WTC11 (cell line): Measurements from ENCODE around the gene FOXE1. TPM values are rescaled to one million over a fixed set of nuclear protein-coding genes. Genes with fewer than 3 reads are reported as not detected.

ENCODE experiments used
- ATAC-seq: fragments of 200-7000 bp; cut with Tn5 transposase; 2 replicates; pipeline ENCODE4 v1.10.0; 2021; ENCODE audit warnings: mild to moderate bottlenecking, moderate library complexity
- CTCF ChIA-PET: fragments of 300-600 bp; sonication (Branson Sonifier 250); formaldehyde crosslinking; loops from one replicate; lab custom pipeline; 2021; ENCODE audit warnings: antibody characterized with exemption; lab: Charles Lee
- POLR2A ChIA-PET: fragments of 350-600 bp; sonication (Branson Sonifier 250); formaldehyde crosslinking; loops from one replicate; lab custom pipeline; 2021; ENCODE audit warnings: antibody characterized with exemption; lab: Charles Lee
- DNase-seq: peaks from one replicate; pipeline ENCODE4 v3.0.0; 2021; ENCODE audit warnings: low spot score
- H3K27ac Mint-ChIP-seq: 2 replicates; pipeline ENCODE4 v1.8.0; 2021; ENCODE audit warnings: mixed read lengths
- H3K27me3 Mint-ChIP-seq: 2 replicates; pipeline ENCODE4 v1.8.0; 2021; ENCODE audit warnings: low read depth, mild to moderate bottlenecking, moderate library complexity, mixed read lengths
- H3K36me3 Mint-ChIP-seq: 2 replicates; pipeline ENCODE4 v1.8.0; 2021; ENCODE audit warnings: mixed read lengths
- H3K4me1 Mint-ChIP-seq: 2 replicates; pipeline ENCODE4 v1.8.0; 2022; ENCODE audit warnings: mixed read lengths
- H3K4me3 Mint-ChIP-seq: 2 replicates; pipeline ENCODE4 v1.8.0; 2021; ENCODE audit warnings: mild to moderate bottlenecking, moderate library complexity, mixed read lengths
- H3K9me3 Mint-ChIP-seq: 2 replicates; pipeline ENCODE4 v1.8.0; 2021; ENCODE audit warnings: mixed read lengths
- CBFB ChIP-seq: sonication (generic); formaldehyde crosslinking; IDR thresholded peaks from 2 replicates; pipeline ENCODE4 v1.8.1; 2022; ENCODE audit warnings: mild to moderate bottlenecking, low read depth, missing genetic modification reagents
- CREB1 ChIP-seq: sonication (generic); formaldehyde crosslinking; IDR thresholded peaks from 2 replicates; pipeline ENCODE4 v1.8.0; 2023; ENCODE audit warnings: mild to moderate bottlenecking, missing genetic modification reagents
- ELF4 ChIP-seq: sonication (generic); formaldehyde crosslinking; IDR thresholded peaks from 2 replicates; pipeline ENCODE4 v1.8.1; 2022; ENCODE audit warnings: low read depth, mild to moderate bottlenecking, moderate library complexity, missing genetic modification reagents
- EMX1 ChIP-seq: fragments of 250-450 bp; sonication (Bioruptor Pico); IDR thresholded peaks from 2 replicates; pipeline ENCODE4 v1.8.0; 2021; ENCODE audit warnings: mild to moderate bottlenecking
- ETV6 ChIP-seq: sonication (generic); formaldehyde crosslinking; IDR thresholded peaks from 2 replicates; pipeline ENCODE4 v1.8.1; 2022; ENCODE audit warnings: mild to moderate bottlenecking, missing genetic modification reagents
- FOXP1 ChIP-seq: sonication (generic); formaldehyde crosslinking; IDR thresholded peaks from 2 replicates; pipeline ENCODE4 v1.8.0; 2022; ENCODE audit warnings: missing genetic modification reagents, mild to moderate bottlenecking, moderate library complexity, borderline replicate concordance
- GRHL2 ChIP-seq: fragments of 250-450 bp; sonication (Bioruptor Pico); IDR thresholded peaks from 2 replicates; pipeline ENCODE4 v1.8.0; 2022; ENCODE audit warnings: mild to moderate bottlenecking, moderate library complexity; ENCODE audit not compliant: insufficient replicate concordance, severe bottlenecking
- IRF2 ChIP-seq: sonication (generic); formaldehyde crosslinking; IDR thresholded peaks from 2 replicates; pipeline ENCODE4 v1.8.0; 2022; ENCODE audit warnings: low read depth, missing genetic modification reagents, borderline replicate concordance
- JAZF1 ChIP-seq: fragments of 250-450 bp; sonication (Bioruptor Pico); IDR thresholded peaks from 2 replicates; pipeline ENCODE4 v1.9.0; 2021; ENCODE audit warnings: moderate library complexity, mild to moderate bottlenecking, inconsistent platforms
- JUN ChIP-seq: sonication (generic); formaldehyde crosslinking; IDR thresholded peaks from 2 replicates; pipeline ENCODE4 v1.8.0; 2023; ENCODE audit warnings: mild to moderate bottlenecking, missing genetic modification reagents
- MYBL2 ChIP-seq: sonication (generic); formaldehyde crosslinking; IDR thresholded peaks from 2 replicates; pipeline ENCODE4 v1.8.1; 2023; ENCODE audit warnings: mild to moderate bottlenecking, moderate library complexity, missing genetic modification reagents
- NR3C1 ChIP-seq: sonication (generic); formaldehyde crosslinking; conservative IDR thresholded peaks from 2 replicates; pipeline ENCODE4 v1.8.1; 2023; ENCODE audit warnings: low read depth, mild to moderate bottlenecking, missing genetic modification reagents
- PRRX2 ChIP-seq: fragments of 250-450 bp; sonication (Bioruptor Pico); IDR thresholded peaks from 2 replicates; pipeline ENCODE4 v1.8.0; 2021; ENCODE audit warnings: mild to moderate bottlenecking
- RORB ChIP-seq: fragments of 250-450 bp; sonication (Bioruptor Pico); IDR thresholded peaks from 2 replicates; pipeline ENCODE4 v1.9.0; 2021; ENCODE audit warnings: mild to moderate bottlenecking
- ZBTB43 ChIP-seq: sonication (generic); formaldehyde crosslinking; IDR thresholded peaks from 2 replicates; pipeline ENCODE4 v1.8.1; 2023; ENCODE audit warnings: mild to moderate bottlenecking, missing genetic modification reagents
- ZNF232 ChIP-seq: sonication (generic); formaldehyde crosslinking; IDR thresholded peaks from 2 replicates; pipeline ENCODE4 v1.8.0; 2022; ENCODE audit warnings: mild to moderate bottlenecking, missing genetic modification reagents
- ZNF263 ChIP-seq: sonication (generic); formaldehyde crosslinking; IDR thresholded peaks from 2 replicates; pipeline ENCODE4 v1.8.1; 2022; ENCODE audit warnings: low read depth, mild to moderate bottlenecking, moderate library complexity, missing genetic modification reagents
- ZNF532 ChIP-seq: fragments of 250-450 bp; sonication (Bioruptor Pico); IDR thresholded peaks from 2 replicates; pipeline ENCODE4 v1.9.0; 2021; ENCODE audit warnings: mild to moderate bottlenecking, borderline replicate concordance
- total RNA-seq: library from RNA; stranded (reverse); gene quantifications from 3 replicates; pipeline ENCODE4 v1.2.3, GENCODE V29; 2021
- TF ChIP-seq, protein P1 (sequence below): sonication (generic); formaldehyde crosslinking; IDR thresholded peaks from 2 replicates; pipeline ENCODE4 v1.8.1; 2023; ENCODE audit warnings: mild to moderate bottlenecking, missing genetic modification reagents, borderline replicate concordance

FOXE1 gene
- total RNA-seq, 1 experiment from 2014 or later: 0.09 TPM

DNA sequence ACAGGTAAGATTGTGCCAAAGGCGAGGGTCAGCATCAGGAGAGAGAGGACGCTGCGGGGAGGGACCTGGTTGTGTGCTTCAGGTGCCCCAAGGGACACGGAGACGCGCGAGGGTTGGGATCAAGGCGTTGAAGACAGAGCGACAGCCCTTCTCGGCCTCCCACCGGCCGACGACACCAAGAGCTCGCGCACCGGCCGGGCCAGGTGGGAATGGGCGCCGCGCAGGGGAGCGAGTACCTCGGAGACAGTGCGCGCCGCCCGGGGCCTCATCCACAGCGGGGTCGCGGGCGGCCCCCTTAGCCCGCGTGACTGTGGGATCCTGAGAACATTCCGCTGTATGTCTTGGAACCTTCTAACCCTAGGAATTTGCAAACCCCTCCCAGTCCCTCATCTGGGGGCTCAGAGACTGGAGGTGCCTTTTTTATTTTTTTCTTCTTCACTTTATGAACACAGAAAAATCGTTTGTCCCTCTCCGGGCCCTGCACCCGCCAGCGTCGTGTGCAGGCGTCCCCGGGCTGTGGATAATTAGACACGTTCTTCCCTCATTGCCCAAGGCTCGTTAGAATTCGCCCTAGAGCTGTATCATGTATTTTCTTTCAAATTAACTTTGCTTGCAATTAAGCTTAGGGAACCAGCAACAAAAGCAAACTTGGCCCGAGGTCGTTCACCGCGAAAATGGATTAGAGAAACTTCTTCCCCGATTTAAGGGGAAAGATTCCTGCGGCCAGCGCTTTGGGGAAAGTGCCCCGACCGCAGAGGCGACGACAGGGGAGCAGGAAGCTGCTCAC lies 4.8 kb downstream of the FOXE1 start:
- no peaks in the 10 kb centered on the region for H3K9me3 Mint-ChIP-seq
- ChIA-PET CTCF (interaction anchor here (0.6 to 1.1 kb wide), 4 partner anchors 10 to 161 kb away, joined by 3 to 4 read pairs (median 3); partner anchors contain the start of gene XPA), POLR2A (no interaction called here)
- H3K27ac Mint-ChIP-seq: no peak overlapping the region
- peaks cover 94% of the 10 kb centered on the region for H3K27me3 Mint-ChIP-seq
- H3K36me3 Mint-ChIP-seq: 0 out of 2 replicates have a peak, but pooled peaks cover 2% of the 10 kb centered on the region
- peak overlapping the region; percentile 63 for H3K4me3 Mint-ChIP-seq
- ATAC-seq (no peak), DNase-seq (peak; percentile 46)
- TF ChIP-seq FOXP1 (CRISPR knock-in tag): no peak
- TF ChIP-seq ZNF232 (CRISPR knock-in tag): no peak
- peaks cover 30% of the 10 kb centered on the region for H3K4me1 Mint-ChIP-seq

DNA sequence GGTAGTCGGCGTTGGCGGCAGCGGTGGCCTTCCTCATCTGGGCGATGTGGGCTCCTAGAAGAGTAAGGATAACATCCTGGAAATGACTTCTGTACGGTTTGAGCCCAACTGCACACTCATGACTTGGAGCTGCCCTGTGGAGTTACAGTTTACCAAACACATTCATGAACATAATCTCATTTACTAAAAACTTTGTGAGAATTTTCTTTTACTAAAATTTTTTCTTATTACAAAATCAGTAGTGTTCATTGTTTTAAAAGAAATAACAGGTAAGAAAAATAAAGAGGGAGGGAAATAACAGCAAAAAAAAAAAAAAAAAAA lies 5.3 kb downstream of the FOXE1 start:
- peaks cover 30% of the 10 kb centered on the region for H3K4me1 Mint-ChIP-seq
- H3K9me3 Mint-ChIP-seq: no peaks in the 10 kb centered on the region
- POLR2A ChIA-PET: no interaction called here

GRCh38 chr9:97858826-97859225 lies 5.8 kb downstream of the FOXE1 start:
- H3K27me3 Mint-ChIP-seq: peaks cover 91% of the 10 kb centered on the region
- TF ChIP-seq ZBTB43 (CRISPR knock-in tag): no peak
- no peak for TF ChIP-seq CBFB (CRISPR knock-in tag)
- no peak for TF ChIP-seq GRHL2 (CRISPR knock-in tag)
- TF ChIP-seq JUN: no peak
- TF ChIP-seq ELF4 (CRISPR knock-in tag): no peak
- TF ChIP-seq ETV6 (CRISPR knock-in tag): no peak
- no peak for TF ChIP-seq NR3C1
- TF ChIP-seq CREB1 (CRISPR knock-in tag): no peak
- no peak for TF ChIP-seq MYBL2 (CRISPR knock-in tag)
- no peak for TF ChIP-seq EMX1 (CRISPR knock-in tag)
- no peak for TF ChIP-seq JAZF1 (CRISPR knock-in tag)
- no peak for TF ChIP-seq PRRX2 (CRISPR knock-in tag)
- TF ChIP-seq ZNF532 (CRISPR knock-in tag): no peak
- TF ChIP-seq, protein P1, sequence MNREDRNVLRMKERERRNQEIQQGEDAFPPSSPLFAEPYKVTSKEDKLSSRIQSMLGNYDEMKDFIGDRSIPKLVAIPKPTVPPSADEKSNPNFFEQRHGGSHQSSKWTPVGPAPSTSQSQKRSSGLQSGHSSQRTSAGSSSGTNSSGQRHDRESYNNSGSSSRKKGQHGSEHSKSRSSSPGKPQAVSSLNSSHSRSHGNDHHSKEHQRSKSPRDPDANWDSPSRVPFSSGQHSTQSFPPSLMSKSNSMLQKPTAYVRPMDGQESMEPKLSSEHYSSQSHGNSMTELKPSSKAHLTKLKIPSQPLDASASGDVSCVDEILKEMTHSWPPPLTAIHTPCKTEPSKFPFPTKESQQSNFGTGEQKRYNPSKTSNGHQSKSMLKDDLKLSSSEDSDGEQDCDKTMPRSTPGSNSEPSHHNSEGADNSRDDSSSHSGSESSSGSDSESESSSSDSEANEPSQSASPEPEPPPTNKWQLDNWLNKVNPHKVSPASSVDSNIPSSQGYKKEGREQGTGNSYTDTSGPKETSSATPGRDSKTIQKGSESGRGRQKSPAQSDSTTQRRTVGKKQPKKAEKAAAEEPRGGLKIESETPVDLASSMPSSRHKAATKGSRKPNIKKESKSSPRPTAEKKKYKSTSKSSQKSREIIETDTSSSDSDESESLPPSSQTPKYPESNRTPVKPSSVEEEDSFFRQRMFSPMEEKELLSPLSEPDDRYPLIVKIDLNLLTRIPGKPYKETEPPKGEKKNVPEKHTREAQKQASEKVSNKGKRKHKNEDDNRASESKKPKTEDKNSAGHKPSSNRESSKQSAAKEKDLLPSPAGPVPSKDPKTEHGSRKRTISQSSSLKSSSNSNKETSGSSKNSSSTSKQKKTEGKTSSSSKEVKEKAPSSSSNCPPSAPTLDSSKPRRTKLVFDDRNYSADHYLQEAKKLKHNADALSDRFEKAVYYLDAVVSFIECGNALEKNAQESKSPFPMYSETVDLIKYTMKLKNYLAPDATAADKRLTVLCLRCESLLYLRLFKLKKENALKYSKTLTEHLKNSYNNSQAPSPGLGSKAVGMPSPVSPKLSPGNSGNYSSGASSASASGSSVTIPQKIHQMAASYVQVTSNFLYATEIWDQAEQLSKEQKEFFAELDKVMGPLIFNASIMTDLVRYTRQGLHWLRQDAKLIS: no peak
- ChIA-PET POLR2A (no interaction called here), CTCF (interaction anchor here (0.7 to 2.3 kb wide), 5 partner anchors 11 to 162 kb away, joined by 3 to 12 read pairs (median 4); partner anchors contain the start of gene XPA)
- no peak overlapping the region for H3K27ac Mint-ChIP-seq
- H3K4me1 Mint-ChIP-seq: peaks cover 30% of the 10 kb centered on the region
- DNase-seq (no peak), ATAC-seq (no peak)
- H3K9me3 Mint-ChIP-seq: no peaks in the 10 kb centered on the region
- H3K4me3 Mint-ChIP-seq: 0 out of 2 replicates have a peak overlapping the region, but pooled peaks have one; percentile 18
- H3K36me3 Mint-ChIP-seq: 0 out of 2 replicates have a peak, but pooled peaks cover 2% of the 10 kb centered on the region

More for the DNA sequence above, 5.3 kb downstream of the FOXE1 start:
- Mint-ChIP-seq H3K36me3 (0 out of 2 replicates have a peak, but pooled peaks cover 2% of the 10 kb centered on the region), H3K27me3 (peaks cover 90% of the 10 kb centered on the region), H3K27ac (no peak overlapping the region), H3K4me3 (peak overlapping the region; percentile 58)
- DNase-seq: no peak
- ATAC-seq: no peak
- no peak for TF ChIP-seq GRHL2 (CRISPR knock-in tag)
- no peak for TF ChIP-seq IRF2 (CRISPR knock-in tag)
- TF ChIP-seq ZNF263: no peak
- no peak for TF ChIP-seq RORB
- CTCF ChIA-PET: interaction anchor here (0.6 to 1.1 kb wide), 4 partner anchors 11 to 161 kb away, joined by 3 to 4 read pairs (median 4); partner anchors contain the start of gene XPA
